H1 (cell line): ENCODE results near the gene SPTLC3.

Experiments
- BACH1 ChIP-seq: IDR thresholded peaks from 2 replicates; pipeline ENCODE4 v1.6.1; 2012; ENCODE audit warnings: low read length, improper control_type of control experiment
- CTCF ChIP-seq, 3 experiments: IDR thresholded peaks; 1 replicate in 2 of 3; 2 replicates in 1 of 3; pipeline versions ENCODE4 v1.5.1 to v1.6.1; 2011; ENCODE audit warnings: low read length in 3 of 3, mild to moderate bottlenecking in 3 of 3, inconsistent platforms in 2 of 3, low read depth in 1 of 3, moderate library complexity in 1 of 3; ENCODE audit not compliant: insufficient read depth in 1 of 3; ENCODE audit errors: control extremely low read depth in 1 of 3
- MAFK ChIP-seq: IDR thresholded peaks from 2 replicates; pipeline ENCODE4 v1.6.1; 2012; ENCODE audit warnings: low read depth, mild to moderate bottlenecking, improper control_type of control experiment, low read length
- POLR2A ChIP-seq, 2 experiments: IDR thresholded peaks; 1 replicate in 1 of 2; 2 replicates in 1 of 2; pipeline ENCODE4 v1.6.1; 2011; ENCODE audit warnings: low read depth in 2 of 2, low read length in 2 of 2, mild to moderate bottlenecking in 2 of 2; ENCODE audit errors: control extremely low read depth in 1 of 2
- RBBP5 ChIP-seq: IDR thresholded peaks from 2 replicates; pipeline ENCODE4 v1.7.1; 2012; ENCODE audit warnings: low read depth, mild to moderate bottlenecking, inconsistent platforms, low read length, moderate library complexity, borderline replicate concordance
- RFX5 ChIP-seq: IDR thresholded peaks from 2 replicates; pipeline ENCODE4 v1.6.1; 2011; ENCODE audit warnings: low read depth, low read length, improper control_type of control experiment, borderline replicate concordance
- RXRA ChIP-seq: IDR thresholded peaks from 2 replicates; pipeline ENCODE4 v1.6.1; 2011; ENCODE audit warnings: low read depth, mild to moderate bottlenecking, low read length, moderate library complexity; ENCODE audit not compliant: insufficient read depth
- SRF ChIP-seq: IDR thresholded peaks from 2 replicates; pipeline ENCODE4 v1.6.1; 2011; ENCODE audit warnings: mild to moderate bottlenecking, low read depth, low read length, moderate library complexity
- TAF1 ChIP-seq: IDR thresholded peaks from 2 replicates; pipeline ENCODE4 v1.6.1; 2011; ENCODE audit warnings: mild to moderate bottlenecking, low read depth, low read length

DNA sequence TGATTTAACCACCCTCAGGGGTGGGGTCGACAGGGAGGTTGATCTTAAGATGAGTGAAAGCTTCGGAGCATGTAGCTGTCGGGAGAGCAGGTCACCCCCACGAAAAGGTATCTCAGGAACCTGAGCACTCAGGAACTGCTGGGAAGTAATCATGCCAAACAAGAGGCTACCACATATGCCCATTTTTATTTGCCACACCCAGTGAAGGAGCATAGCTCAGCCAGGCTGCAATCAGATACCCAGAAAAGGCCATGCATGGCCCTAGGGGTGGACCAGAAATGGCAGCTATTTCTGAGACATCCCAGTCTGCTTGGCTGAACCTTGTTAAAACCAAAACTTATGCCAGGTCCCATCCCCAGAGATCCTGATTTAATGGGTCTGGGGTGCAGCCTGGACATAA, 139.6 kb downstream of the SPTLC3 start:
- TF ChIP-seq CTCF (IDR thresholded peaks at IDR 0.05; ENCODE audit: control extremely low read depth in 1 of 3, insufficient read depth in 1 of 3, low read depth in 1 of 3, low read length in 3 of 3) = no peak
- TF ChIP-seq TAF1 = no peak
- no peak for TF ChIP-seq POLR2A (IDR thresholded peaks at IDR 0.05; ENCODE audit: control extremely low read depth in 1 of 2, low read depth in 2 of 2, low read length in 2 of 2)
- no peak for TF ChIP-seq BACH1
- no peak for TF ChIP-seq RFX5
- no peak for TF ChIP-seq RBBP5
- no peak for TF ChIP-seq RXRA
- no peak for TF ChIP-seq SRF
- no peak for TF ChIP-seq MAFK
